GM19238 (cell line): ENCODE data around the gene SEZ6.

Experiments used
- DNase-seq: peaks from one replicate; pipeline ENCODE4 v3.0.0; 2011; ENCODE audit warnings: low spot score; ENCODE audit not compliant: insufficient read length

SEZ6 gene

DNA sequence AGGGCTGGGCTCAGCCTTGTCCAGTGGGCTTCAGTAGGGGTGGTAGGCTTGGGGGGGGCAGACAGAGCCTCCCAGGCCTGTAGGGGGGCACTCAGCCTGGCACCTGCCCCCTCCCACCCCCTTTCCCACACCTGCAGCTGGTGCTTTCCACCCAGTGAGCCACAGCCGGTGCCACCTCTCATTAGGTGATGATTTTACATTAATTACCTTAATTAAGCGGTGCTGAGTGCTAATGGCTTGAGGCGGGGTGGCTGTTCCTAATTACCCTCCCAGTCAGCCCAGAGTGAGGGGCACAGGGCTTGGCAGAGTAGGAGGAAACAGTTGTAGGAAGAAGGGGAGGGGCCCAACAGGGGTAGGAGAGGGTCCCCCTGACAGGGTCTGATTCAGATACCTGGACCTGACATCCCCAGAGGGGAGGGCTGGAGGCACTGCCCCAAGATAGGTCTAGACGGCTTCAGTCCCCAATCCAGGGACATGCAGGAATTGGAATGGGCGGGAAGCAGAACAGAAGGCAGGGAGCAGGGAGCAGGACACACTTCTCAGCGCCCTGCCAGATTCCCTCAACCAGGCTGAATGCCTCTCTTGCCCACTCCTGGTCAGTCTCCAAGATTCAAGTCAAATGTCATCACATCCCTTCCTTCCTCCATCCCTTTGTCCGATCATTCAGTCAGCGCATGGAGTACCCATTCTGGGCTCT lies 28.0 kb downstream of the SEZ6 start:
- no peak for DNase-seq

GRCh38 chr17:28975646-28976045 lies 30.2 kb downstream of the SEZ6 start:
- DNase-seq, result no peak

DNA sequence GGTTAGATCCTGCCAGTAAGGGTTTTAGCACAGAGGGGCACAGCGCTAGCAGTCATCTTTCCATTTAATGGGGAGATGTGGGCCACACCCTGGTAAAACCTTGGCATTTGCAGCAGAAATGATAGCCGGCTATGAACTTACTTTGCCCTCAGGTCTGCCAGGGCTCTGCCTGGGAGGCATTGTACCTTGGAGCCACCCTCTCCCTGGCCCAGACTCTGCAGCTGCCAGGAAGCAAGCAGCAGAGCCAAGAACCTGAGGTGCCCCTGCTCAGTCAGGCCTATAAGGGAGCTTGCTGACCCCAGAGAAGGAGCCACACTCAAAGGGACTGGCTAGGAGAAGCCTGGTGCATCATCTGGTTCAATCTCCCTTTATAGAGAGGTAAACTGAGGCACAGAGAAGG lies 30.8 kb downstream of the SEZ6 start:
- no peak for DNase-seq

DNA sequence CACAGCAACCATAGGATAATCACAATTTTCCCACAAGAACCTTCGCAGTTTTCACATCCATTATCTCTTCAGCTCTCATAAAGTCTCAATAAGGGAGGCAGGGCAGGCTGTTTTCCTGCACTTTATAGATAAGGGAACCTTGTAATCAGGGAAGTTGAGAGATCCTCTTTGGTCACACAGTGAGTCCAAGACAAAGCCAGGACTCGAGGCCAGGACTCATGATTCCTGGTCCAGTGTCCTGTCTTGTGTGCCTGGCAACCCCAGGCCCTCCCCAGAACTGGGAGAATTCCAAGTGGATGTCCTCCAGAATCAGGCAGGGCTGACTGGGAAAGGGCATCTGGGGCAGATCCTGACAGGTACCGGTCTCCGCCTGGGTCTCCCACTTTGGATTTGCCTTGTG lies 31.4 kb downstream of the SEZ6 start:
- no peak for DNase-seq

DNA sequence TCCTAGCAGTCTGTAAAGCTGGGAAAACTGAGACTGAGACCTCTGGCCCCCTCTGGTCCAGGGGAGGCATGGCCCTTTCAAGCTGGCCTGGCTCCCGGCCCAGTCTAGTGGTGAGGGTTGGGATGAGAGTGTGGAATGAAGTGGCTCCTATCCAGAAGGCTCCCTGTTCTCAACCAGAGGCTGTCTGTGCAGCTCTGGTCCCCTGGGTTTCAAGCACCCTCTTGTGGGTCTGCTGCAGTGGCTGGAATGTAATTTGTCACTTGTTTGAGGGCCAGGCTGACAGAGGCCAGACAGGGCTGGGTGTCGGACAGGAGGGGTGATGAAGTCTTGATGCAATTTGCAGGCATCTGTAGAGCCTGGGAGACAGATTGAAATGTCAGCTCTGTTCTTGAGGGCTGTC lies 32.4 kb downstream of the SEZ6 start:
- DNase-seq, result no peak

- DNase-seq, result no peak
Measured at GRCh38 chr17:28972437-28972836, 33.4 kb downstream of the SEZ6 start.

DNA sequence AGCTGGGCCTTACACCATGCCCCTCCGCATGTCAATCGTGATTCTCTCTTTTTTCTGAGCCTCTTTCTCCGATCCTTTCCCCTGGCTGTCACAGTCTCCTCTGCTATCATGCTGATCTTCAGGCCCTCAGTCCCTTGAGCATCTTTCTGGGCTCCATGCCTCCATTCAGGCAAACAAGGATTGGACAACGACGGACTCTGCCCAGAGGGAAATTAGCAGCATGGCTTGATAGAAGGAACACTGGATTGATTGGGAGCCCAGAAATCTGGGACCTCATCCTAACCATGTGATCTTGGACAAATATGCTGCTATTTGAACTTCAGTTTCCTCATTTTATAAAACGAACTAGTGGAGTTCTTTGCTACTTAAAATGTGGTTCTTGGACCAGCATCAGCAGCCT lies 35.0 kb downstream of the SEZ6 start:
- no peak for DNase-seq

DNA sequence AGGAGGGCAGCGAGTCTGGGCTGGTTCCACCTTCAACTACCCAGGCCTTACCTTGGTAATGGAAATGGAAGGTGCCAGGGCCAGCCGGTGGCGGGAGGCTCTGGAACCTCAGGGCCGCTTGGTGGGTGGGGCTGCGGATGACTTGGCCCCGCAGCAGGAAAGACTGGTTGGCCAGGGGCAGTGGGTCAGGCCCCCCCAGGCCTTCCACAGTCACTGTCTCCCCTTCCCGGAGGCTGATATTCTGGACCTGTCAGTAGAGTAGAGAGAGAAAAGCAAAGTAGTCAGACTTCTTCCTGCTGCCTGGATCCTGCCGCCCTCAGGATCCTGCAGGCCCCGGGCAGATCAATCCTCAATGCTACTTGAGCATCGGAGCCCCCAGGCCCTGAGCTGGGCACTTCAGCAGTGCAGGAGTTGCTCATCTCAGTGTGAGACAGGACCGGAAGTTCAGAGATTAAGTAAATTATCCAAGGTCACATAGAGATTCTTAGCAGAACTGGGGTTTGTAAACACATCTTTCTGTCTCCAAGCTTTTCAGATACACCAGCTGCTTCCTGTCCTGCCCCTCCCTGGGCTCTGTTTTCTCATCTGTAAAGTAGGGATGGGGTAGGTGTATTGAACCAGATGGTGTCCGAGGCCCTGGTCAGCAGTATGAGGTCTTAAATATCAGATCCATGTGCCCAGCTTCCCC lies 36.0 kb downstream of the SEZ6 start:
- DNase-seq, result no peak

DNA sequence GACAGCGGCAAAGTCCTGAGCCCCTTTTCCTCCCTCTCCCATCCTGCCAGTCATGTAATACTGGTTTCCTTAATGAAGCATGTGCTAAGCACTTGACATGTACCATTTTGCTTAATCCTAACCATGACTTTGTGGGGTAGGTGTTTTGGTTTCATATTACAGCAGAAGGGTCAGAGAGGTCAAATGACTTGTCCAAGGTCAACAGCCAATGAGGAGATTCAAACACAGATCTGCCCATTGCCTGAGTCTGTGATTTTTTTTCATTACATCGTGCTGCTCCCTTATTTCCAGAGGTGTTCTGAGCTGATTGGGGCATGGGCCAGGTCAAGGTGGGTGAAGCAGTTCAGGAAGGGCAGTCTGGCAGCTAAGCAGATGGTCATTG lies 36.9 kb downstream of the SEZ6 start:
- DNase-seq, result no peak

GRCh38 chr17:28968231-28968913 lies 37.5 kb downstream of the SEZ6 start:
- no peak for DNase-seq

GRCh38 chr17:28967221-28968135 lies 38.4 kb downstream of the SEZ6 start:
- DNase-seq, result no peak

GRCh38 chr17:28963841-28964240 lies 42.0 kb downstream of the SEZ6 start:
- no peak for DNase-seq

DNA sequence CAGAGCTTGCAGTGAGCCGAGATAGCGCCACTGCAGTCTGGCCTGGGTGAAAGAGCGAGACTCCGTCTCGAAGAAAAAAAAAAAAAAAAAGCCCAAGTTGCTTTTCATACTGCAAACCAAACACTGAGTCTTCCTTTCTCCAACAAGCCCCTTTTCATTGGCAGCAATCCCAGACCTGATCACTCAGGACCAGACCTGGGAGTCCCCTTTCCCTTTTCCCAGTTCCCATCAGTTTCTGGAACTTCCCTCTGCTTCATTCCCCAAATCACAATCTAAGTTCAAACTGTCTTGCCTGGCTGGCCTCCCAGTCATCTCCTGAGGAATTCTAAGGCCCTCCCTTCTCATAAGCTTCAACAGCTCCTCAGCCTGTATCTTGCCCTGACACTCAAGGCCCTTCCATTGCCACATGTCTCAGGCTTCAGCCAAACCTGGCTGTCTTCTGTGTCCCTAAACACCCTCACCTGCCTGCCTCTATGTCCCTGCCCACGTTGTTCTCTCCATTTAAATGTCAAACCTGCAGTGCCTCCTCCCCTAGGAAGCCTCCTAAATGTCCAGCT lies 42.7 kb downstream of the SEZ6 start:
- no peak for DNase-seq

DNA sequence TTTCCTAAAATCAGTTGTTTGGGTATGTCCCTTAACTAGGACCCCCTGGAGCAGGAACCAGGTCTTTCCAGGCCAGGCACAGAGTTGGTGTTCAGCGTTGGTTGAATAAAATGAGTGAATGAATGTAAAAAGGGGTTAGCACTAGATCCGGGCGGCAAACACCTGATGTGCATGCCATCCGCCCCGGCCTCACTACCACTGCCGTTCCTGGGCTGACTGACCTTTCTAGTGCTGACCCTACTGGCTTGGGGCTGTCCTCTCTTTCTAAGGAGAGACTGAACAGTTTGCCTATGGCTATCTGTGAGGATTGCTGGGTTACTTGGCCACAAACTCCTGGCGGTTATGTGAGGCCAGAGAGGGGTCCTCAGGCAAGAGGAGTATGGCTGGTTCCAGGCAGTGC lies 44.4 kb downstream of the SEZ6 start:
- no peak for DNase-seq

GRCh38 chr17:28960256-28961061 lies 45.4 kb downstream of the SEZ6 start:
- no peak for DNase-seq

GRCh38 chr17:28959471-28959871 lies 46.4 kb downstream of the SEZ6 start:
- no peak for DNase-seq

- DNase-seq, result no peak
Measured at GRCh38 chr17:28958820-28959455, 46.9 kb downstream of the SEZ6 start.

DNA sequence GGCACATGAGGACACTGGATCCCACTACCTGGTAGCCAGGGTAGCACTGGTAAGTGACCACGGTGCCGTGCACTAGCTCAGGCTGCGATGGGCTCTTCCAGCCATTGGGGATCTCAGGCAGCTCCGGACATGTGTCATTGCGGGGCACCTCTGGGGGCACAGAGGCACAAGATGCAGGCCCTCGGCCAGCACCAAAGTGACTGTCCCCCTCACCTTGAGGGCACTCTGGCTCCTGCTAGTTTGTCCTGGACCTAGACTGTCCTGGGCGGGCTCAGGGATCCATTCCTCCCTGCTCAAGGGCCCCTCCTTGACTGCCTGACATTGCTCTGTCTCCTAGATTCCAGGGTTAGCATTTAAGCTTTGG lies 47.9 kb downstream of the SEZ6 start:
- DNase-seq, result no peak

DNA sequence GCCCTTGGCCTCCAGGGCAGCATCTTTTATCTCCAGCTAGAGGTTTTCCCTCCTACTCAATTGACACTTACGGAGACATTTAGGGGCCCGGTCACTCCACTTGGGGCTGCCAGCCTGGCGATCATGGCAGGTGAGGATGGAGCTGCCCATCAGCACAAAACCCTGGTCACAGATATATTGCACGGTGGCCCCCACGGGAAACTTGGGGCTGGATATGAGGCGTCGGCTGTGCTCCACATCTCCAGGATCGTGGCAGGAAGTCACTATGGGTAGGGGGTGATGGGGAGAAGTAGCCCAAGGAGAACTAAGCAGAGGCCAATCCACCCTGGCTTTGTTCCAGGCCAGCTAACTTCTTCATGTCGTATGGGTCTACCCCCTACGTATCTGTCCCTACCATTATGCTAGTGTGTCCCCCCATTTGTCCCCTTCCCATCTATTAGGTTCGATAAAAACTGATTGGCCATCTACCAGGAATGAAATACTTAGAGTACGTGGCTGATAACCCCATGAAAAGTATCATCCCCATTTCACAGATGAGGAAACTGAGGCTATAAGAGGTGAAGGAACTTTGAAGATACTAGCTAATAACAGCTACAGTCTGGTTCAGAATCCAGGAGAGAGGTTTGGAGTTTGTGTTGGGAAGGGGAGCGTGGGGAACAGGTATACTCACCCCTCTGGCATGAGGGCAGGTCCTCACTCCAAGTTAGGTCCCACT lies 48.4 kb downstream of the SEZ6 start:
- DNase-seq, result no peak
